ENCODE data around the gene CHST3. TPM values are rescaled to one million over a fixed set of nuclear protein-coding genes. Genes with fewer than 3 reads are reported as not detected.

CHST3 gene
- total and polyA plus RNA-seq, 10 of the 15 experiments (the other 5 are each of a cell fraction or from before 2014, with no cell fraction given) = 0.03 to 0.50 (median 0.05) TPM; not detected in 2

DNA sequence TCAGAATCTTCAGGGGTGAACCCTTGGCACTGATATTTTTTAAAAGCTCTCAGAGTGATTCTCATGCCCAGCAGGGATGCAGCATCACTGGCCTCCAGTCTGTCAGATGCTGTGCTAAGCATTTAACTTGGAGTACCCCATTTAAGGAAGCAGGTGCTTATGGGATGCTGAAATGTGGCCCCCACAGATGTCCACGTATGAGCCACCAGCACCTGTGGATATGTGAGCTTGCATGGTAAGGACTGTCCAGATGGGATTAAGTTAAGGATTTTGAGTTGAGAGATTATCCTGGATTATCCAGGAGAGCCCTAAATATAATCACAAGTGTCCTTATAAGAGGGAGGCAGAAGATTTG, 17.7 kb downstream of the CHST3 start:
- DNase-seq (ENCODE audit: low read depth, low spot score) = no peak
- Histone ChIP-seq H3K4me1 (ENCODE audit: control insufficient read depth, insufficient read depth, low read length) (peaks cover 44% of the 10 kb centered on the region), H3K36me3 (ENCODE audit: control insufficient read depth in 2 of 2, insufficient read depth in 2 of 2, low read length in 1 of 2) (no peaks in the 10 kb centered on the region), H3K9ac (ENCODE audit: control insufficient read depth, insufficient read depth, low read length) (no peak overlapping the region), H3K4me3 (no peak overlapping the region), H3K4me2 (ENCODE audit: control insufficient read depth, insufficient read depth) (0 out of 2 replicates have a peak overlapping the region, but pooled peaks have one; percentile 3), H2AFZ (ENCODE audit: control insufficient read depth, low read depth, low read length) (no peak overlapping the region), H4K20me1 (ENCODE audit: control insufficient read depth, insufficient read depth) (no peaks in the 10 kb centered on the region), H3K79me2 (ENCODE audit: control insufficient read depth, insufficient read depth, low read length) (no peaks in the 10 kb centered on the region), H3K27me3 (replicated peaks in 1 of 2; ENCODE audit: control insufficient read depth in 2 of 2, insufficient read depth in 2 of 2, low read length in 1 of 2) (no peaks in the 10 kb centered on the region; a peak in 1 of 4 replicates), H3K9me3 (replicated peaks; ENCODE audit: control insufficient read depth, insufficient read depth, low read length) (no peaks in the 10 kb centered on the region), H3K27ac (ENCODE audit: control insufficient read depth, insufficient read depth) (no peak overlapping the region; the same call in 1 of the 2 replicates)
- ChIA-PET RAD21 (ENCODE audit: unreplicated experiment) (interaction anchor here (1.0 to 2.2 kb wide), 6 partner anchors 16 to 78 kb away, joined by 3 to 7 read pairs (median 4); no protein-coding TSS in a partner anchor), CTCF (interaction anchor here (1.1 to 3.8 kb wide), 6 partner anchors 11 to 85 kb away, joined by 3 to 15 read pairs (median 8); no protein-coding TSS in a partner anchor), POLR2A (interaction anchor here (0.6 kb wide), 1 partner anchor 16 kb away, joined by 3 read pairs; no protein-coding TSS in a partner anchor), SMC1A (ENCODE audit: uncharacterized antibody, unreplicated experiment) (interaction anchor here (0.9 to 3.6 kb wide), 5 partner anchors 14 to 68 kb away, joined by 3 to 25 read pairs (median 3); no protein-coding TSS in a partner anchor)
- no TSS peak for BruUV-seq (replicated peaks)
- TF ChIP-seq MXI1 (IDR thresholded peaks at IDR 0.05; ENCODE audit: low read depth, low read length) (no peak), POLR2A (IDR thresholded peaks at IDR 0.05; ENCODE audit: low read depth, low read length) (no peak), IKZF2 (IDR thresholded peaks at IDR 0.05) (peak in 1 of 2 experiments; percentile 25; a peak in 1 of 4 replicates)
- TF ChIP-seq, protein P1, sequence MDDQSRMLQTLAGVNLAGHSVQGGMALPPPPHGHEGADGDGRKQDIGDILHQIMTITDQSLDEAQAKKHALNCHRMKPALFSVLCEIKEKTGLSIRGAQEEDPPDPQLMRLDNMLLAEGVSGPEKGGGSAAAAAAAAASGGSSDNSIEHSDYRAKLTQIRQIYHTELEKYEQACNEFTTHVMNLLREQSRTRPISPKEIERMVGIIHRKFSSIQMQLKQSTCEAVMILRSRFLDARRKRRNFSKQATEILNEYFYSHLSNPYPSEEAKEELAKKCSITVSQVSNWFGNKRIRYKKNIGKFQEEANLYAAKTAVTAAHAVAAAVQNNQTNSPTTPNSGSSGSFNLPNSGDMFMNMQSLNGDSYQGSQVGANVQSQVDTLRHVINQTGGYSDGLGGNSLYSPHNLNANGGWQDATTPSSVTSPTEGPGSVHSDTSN (IDR thresholded peaks at IDR 0.05; ENCODE audit: insufficient replicate concordance, low read depth, low read length) = no peak
- TF ChIP-seq, protein P2, sequence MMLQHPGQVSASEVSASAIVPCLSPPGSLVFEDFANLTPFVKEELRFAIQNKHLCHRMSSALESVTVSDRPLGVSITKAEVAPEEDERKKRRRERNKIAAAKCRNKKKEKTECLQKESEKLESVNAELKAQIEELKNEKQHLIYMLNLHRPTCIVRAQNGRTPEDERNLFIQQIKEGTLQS (IDR thresholded peaks at IDR 0.05; ENCODE audit: borderline replicate concordance, extremely low read depth, low read depth, low read length) = no peak
- no peak for FAIRE-seq
- 68% methylated on average over 1 of the region's 1 CpG for WGBS (ENCODE audit: insufficient coverage, insufficient replicate concordance, low lambda C conversion rate, missing lambda C conversion rate)
- no peak for ATAC-seq
- intact Hi-C loops (cut with micrococcal nuclease; ENCODE audit: unreplicated experiment) = loop anchor here (5.0 kb wide), 1 partner anchor 235 kb away; the partner anchor contains the start of genes ANAPC16 and ASCC1
- in situ Hi-C loops (cut with MboI) = no loop called here

All from GM12878 (cell line).